ENCODE results near the gene OAS1.

GRCh38 chr12:112927475-112927874 lies 20.7 kb downstream of the OAS1 start:
- TF ChIP-seq GABPA (IDR thresholded peaks at IDR 0.05; ENCODE audit: borderline replicate concordance, insufficient read depth, low read length), result no peak
- TF ChIP-seq CTCF (IDR thresholded peaks at IDR 0.05; ENCODE audit: control extremely low read depth in 1 of 3, insufficient read depth in 1 of 3, low read depth in 1 of 3, low read length in 3 of 3), result no peak
- TF ChIP-seq EZH2 (IDR thresholded peaks at IDR 0.05; ENCODE audit: low read depth, low read length, severe bottlenecking), result no peak
- no peak for TF ChIP-seq RAD21 (IDR thresholded peaks at IDR 0.05 in 1 of 2, conservative IDR thresholded peaks at IDR 0.05 in 1 of 2; ENCODE audit: low read depth in 2 of 2, low read length in 2 of 2)
- TF ChIP-seq RNF2 (IDR thresholded peaks at IDR 0.05; ENCODE audit: borderline replicate concordance, low read depth, low read length, missing control alignments, poor library complexity, severe bottlenecking), result no peak
- no peak for TF ChIP-seq NANOG (IDR thresholded peaks at IDR 0.05; ENCODE audit: insufficient read depth, low read depth, low read length, poor library complexity, severe bottlenecking)
- no peak for TF ChIP-seq POLR2A (IDR thresholded peaks at IDR 0.05; ENCODE audit: control extremely low read depth in 1 of 2, low read depth in 2 of 2, low read length in 2 of 2)
